SK-N-SH (cell line): ENCODE results near the gene PRKN.

Experiments
- EP300 ChIP-seq, 2 experiments: IDR thresholded peaks; 2 replicates each; pipeline versions ENCODE4 v1.4.0 to v1.6.1; 2012; ENCODE audit warnings: borderline replicate concordance in 1 of 2, low read depth in 1 of 2, low read length in 1 of 2
- EZH2phosphoT487 ChIP-seq: fragments of 200-600 bp; sonication (generic); IDR thresholded peaks from 2 replicates; pipeline ENCODE4 v1.6.1; 2017; ENCODE audit warnings: low read depth, mixed run types, mild to moderate bottlenecking, antibody characterized with exemption, moderate library complexity, borderline replicate concordance
- POLR2AphosphoS5 ChIP-seq: IDR thresholded peaks from 2 replicates; pipeline ENCODE4 v1.6.1; 2012; ENCODE audit warnings: low read depth, low read length
- USF2 ChIP-seq: fragments of 150-350 bp; IDR thresholded peaks from 2 replicates; pipeline ENCODE4 v1.6.1; 2017; ENCODE audit warnings: antibody characterized with exemption, low read length, low read depth, borderline replicate concordance
- YY1 ChIP-seq: IDR thresholded peaks from 2 replicates; pipeline ENCODE4 v1.4.0; 2012; ENCODE audit warnings: low read depth, mild to moderate bottlenecking
- TF ChIP-seq, protein P1 (sequence below): fragments of 200-600 bp; sonication (generic); IDR thresholded peaks from 2 replicates; pipeline ENCODE4 v1.6.1; 2017; ENCODE audit warnings: antibody characterized with exemption, mild to moderate bottlenecking, moderate library complexity

DNA sequence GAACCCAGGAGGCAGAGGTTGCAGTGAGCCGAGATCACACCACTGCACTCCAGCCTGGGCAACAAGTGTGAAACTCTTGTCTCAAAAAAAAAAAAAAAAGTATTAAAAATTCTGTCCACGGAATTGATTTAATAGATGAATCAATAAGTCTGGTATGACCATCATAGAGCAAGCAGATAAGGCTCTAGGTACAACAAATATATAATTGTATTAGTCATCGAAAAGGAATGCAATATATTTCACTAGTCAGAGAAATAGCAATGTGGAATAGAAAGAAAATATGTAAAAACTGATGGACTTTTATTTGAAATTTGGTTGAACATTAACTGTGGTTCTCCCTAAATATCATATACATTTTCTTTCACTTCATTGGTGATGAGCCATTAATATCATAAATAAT, 976.9 kb downstream of the PRKN start:
- TF ChIP-seq, protein P1, sequence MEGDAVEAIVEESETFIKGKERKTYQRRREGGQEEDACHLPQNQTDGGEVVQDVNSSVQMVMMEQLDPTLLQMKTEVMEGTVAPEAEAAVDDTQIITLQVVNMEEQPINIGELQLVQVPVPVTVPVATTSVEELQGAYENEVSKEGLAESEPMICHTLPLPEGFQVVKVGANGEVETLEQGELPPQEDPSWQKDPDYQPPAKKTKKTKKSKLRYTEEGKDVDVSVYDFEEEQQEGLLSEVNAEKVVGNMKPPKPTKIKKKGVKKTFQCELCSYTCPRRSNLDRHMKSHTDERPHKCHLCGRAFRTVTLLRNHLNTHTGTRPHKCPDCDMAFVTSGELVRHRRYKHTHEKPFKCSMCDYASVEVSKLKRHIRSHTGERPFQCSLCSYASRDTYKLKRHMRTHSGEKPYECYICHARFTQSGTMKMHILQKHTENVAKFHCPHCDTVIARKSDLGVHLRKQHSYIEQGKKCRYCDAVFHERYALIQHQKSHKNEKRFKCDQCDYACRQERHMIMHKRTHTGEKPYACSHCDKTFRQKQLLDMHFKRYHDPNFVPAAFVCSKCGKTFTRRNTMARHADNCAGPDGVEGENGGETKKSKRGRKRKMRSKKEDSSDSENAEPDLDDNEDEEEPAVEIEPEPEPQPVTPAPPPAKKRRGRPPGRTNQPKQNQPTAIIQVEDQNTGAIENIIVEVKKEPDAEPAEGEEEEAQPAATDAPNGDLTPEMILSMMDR = no peak
- no peak for TF ChIP-seq YY1
- TF ChIP-seq EP300 (IDR thresholded peaks at IDR 0.05; ENCODE audit: borderline replicate concordance in 1 of 2, low read depth in 1 of 2, low read length in 1 of 2) = no peak
- TF ChIP-seq EZH2phosphoT487 = no peak
- no peak for TF ChIP-seq USF2
- no peak for TF ChIP-seq POLR2AphosphoS5
